Non-pigmented ciliary epithelial cell (primary cell): ENCODE measurements around the gene MPND.

Experiments
- DNase-seq: peaks from one replicate; pipeline ENCODE4 v3.0.0-alpha.2; 2010; ENCODE audit warnings: low read depth

MPND gene

GRCh38 chr19:4366666-4367335 lies 23.4 kb downstream of the MPND start:
- DNase-seq, result no peak

DNA sequence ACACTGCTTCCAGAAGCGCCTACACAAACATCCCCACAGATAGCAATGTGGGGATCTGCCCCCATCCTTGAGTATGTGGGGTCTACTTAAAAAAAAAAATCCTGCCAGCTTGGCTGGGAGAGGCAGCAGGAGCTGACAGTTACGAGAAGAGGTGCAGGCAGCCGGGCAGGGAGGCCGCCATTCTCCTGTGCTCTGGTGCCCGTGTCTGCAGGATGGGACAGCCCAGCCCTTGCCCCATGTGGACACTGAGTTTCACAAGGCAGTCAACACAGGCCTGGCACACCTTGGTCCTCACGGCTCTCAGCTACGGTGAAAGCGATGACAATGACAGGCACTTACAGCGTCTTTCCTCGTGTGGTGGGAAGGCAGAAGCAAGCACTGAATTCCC lies 24.0 kb downstream of the MPND start:
- DNase-seq, result no peak

GRCh38 chr19:4367781-4368127 lies 24.4 kb downstream of the MPND start:
- no peak for DNase-seq

DNA sequence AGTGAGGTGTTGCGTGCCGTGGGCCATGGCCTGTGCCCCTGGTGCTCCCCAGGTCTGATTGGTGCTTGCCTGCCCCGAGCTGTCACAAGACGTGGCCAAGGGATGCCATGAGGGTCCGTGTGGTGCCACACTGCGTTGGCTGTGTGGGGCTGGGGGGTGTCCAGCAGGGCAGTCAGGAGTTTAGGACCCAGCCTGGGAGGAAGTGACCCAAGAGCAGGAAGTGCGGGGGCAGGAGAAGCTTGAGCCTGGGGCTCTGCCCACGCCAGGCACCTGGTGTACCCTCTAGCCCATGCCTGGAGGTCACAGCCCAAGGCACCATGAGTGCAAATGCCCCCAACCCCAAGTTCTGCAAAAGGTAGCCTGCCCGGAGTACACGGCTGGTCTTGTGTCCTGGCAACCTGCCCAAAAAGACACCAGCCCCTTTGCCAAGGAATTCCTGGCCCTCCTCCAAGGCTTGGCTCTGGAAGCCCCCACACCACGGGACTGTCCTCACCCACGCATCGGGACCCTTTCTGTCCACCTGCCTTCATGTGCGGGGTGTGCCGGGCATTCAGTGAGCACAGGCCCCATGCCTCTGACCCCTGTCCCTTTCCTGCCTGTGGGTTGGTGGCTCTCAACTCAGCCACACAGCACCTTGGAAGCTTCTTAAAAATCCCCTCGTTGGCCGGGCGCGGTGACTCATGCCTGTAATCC lies 24.9 kb downstream of the MPND start:
- DNase-seq, result no peak

DNA sequence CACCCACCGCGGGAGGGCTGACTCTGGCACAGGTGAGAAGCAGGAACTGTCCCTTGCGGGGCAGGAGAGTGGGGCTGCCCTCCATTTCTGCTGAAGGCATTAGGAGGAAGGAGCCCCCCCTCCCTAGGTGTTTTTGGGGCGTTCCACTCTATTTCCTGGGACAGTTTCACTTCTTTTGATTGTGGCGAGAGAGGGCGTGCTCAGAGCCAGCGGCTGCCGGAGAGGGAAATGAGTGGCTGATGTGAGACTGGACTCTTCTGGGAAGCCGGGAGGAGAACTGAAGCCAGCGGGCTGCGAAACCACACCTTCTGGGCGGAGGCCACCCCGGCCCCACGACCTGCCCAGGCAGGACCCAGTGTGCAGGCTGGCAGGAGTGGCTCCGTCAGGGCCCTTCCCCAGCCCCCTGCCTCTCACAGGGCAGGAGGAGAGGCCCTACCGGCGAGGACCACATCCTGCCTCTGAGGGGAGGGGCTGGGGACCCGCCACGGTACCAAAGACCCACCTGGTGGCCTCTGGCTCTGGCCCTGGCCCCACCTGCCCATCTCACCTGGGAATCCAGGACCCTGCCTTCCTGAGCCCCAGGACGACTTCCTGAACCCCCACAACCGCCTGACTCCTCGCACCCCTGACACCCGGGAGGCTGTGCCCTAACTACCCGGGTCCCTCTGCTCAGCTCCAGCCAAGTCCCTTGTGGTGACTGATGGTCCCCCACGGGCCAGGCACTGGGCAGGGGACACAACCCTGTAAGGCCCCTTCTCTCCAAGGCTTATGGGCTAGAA lies 25.9 kb downstream of the MPND start:
- no peak for DNase-seq

DNA sequence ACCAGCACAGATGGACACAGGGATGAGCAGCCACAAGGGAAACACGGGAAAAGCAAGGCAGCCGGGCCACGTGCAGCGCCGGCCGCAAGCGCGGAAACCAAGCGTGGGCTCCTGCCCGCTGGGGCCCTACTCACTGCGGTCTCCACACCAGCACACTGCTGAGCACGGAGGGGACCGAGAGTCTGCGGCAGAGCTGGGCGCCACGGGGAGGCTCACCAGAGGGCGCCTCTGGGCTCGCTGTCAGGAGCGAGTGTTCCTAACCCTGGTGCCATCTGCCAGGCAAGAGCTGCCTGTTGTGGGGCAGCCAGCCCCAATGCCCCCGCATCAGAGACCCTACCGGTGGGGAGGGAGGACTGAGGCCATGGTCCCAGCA lies 26.5 kb downstream of the MPND start:
- no peak for DNase-seq

DNA sequence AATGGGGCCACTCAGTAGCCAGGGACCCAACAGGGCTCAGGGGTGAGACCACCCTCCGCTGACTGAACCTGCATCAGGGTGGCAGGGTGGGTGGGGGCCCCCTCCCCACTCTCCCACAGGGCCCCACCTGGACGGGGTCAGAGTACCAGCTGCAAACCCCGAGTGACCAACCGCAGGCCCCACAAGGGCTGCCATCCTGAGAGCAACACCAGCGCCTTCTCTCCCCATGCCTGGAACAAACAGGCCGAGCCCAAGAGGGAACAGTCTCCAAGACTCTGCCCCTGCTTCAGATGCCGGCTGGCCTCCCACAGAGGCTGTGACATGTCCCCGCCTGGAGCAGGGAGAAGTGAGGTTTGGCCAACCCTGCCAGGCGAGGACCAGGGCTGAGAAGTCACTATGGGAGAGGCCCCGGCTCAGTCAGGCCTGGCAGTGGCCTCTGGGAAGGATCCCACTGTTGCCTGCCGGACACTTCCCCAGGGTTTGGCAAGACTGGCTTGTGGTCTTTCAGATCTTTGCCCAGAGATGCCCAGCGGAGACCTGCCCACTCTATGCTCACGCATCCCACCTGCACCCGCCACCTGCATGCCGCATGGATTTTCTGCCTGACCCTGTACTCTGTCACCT lies 27.2 kb downstream of the MPND start:
- no peak for DNase-seq

- no peak for DNase-seq
Observed at GRCh38 chr19:4371247-4372164, 28.1 kb downstream of the MPND start.

DNA sequence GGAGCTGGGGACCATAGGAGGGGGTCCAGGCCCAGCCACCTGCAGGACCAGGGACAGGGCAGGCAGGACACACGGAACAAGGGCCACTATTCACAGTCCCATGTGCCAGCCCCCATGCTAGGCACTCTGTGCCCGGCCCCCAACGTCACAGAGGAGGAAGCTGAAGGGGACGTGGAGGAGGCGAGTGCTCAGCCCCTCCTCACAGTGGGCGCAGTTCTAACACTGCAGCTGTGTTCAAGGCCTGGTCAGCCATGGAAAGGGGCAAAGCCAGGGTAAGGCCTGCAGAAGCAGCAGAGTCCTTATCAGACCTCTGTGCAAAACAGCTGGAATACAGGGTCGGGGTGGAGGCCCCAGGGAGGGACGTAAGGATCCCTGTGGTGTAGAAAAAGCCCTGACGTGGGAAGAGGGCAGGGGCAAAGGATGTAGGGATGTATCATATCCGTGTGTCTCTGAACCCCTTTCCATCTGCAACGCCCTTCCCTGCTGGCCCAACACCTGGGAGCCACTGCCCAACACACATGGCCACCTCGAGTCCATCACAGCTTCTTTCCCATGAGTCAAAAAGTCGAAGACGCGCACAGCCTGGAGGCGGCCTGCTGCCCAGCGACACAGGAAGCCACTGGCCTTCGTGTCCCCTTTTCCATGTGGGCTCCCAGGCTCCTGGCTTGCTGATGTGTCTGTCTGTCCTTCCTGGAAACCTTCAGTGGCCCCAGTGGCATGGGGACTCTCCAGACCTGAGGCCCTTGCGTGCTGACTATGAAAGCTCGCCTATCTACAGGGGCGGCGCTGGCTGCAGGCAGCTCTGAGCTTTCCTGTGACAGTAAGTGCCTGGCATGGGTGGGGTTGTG lies 29.0 kb downstream of the MPND start:
- no peak for DNase-seq

DNA sequence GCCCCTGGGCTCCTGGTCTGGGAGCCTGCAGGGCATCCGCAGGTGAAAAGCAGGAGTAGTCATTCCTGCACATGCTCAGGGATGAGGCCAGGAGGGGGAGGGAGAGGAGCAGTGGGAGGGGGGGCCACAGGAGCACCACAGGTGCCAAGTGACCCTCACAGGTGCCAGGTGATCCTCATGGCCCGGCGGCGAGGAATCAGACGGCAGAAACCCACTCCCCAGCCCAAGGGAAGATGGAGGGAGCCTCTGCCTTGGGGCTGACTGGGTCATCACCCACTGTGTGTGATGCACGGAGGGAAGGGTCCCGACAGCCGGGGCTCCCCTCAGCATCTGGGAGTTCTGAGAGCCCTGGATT lies 29.6 kb downstream of the MPND start:
- DNase-seq, result no peak

DNA sequence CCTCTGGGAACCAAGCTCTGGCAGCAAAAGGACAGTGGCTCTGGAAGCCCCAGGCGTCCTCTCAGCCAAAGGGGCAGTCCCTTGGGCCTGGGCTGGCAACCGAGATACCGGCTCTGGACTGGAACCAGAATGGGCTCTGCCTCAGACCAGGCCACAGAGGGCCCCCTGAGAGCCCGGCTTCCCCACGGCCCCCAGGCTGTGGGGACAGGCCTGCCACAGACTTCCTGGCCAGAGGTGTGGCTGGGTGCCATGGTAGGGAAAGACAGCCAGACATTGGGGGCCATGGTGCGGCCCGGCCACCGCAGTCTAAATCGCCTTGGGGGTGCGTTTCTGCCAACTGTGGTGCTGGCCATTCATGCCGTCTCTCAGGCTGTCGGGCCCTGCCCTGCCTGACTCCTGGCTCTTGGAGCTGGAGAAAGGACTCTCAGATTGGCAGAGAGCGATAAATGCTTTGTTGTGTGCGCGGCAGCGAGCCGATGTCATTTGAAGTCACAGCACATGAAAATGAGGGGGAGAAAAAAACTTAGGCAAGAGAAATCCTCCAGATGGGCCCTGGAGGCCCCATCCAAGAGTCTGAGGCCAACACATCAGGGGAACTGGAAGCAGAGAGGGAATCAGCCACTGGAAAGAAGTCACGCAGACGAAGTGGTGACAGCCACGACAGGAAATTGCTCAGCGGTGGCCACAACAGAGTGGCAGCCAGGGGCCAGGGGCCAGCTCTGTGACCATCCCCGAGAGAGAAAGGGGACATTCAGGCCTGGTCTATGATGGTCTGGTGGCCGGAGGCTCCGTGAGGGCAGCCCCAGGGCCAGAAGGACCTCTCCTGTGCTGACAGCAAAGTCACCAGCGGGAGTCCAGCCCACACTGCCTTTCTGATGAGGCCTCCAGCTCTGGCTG lies 30.5 kb downstream of the MPND start:
- no peak for DNase-seq

GRCh38 chr19:4374498-4375163 lies 31.3 kb downstream of the MPND start:
- no peak for DNase-seq

- no peak for DNase-seq
Observed at GRCh38 chr19:4375164-4376027, 32.0 kb downstream of the MPND start.

DNA sequence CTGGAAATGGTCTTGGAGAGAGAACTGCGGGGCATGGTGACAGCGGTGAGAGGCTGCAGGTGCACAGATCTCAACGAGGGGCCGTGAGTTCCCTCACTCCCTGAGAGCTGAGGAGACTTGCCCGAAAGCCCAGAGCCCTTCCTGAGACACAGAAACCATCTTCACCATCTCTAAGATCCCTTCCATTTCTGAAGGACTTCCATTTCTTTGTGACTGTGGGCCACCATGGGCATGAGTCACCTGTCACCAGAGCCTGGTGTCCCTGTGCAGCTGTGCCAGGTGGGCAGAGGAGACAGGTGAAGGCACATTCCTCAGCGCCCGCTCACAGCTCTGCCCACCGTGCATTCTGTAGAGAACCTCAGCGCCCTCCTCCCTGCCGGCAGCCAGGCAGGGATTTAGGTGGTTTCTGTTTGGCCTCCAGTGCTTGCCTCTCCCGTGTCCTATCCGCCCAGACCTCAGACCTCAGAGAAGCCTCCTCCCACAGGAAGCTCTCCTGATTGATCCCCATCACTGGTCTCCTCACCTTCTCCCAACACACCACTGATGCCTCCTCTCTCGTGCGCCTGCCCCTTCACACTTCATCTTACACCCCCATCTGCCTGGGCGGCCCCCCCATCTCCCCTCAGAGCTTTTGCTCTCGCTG lies 32.8 kb downstream of the MPND start:
- DNase-seq, result no peak

DNA sequence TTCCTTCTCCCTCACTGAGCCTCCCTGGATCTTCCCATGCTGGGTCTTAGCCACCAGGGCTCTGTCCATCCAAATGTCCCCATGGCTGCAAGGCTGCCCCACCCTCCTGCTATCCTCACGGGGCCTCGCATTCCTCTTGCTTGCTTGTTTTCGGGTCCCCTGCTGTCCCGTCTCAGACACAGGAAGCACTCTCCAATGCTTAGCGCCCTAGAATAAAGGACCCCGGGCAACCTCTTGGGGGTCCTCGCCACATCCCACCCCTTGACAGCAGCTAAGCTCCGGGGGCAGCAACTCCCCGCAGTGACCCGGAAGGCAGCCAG lies 33.3 kb downstream of the MPND start:
- no peak for DNase-seq

DNA sequence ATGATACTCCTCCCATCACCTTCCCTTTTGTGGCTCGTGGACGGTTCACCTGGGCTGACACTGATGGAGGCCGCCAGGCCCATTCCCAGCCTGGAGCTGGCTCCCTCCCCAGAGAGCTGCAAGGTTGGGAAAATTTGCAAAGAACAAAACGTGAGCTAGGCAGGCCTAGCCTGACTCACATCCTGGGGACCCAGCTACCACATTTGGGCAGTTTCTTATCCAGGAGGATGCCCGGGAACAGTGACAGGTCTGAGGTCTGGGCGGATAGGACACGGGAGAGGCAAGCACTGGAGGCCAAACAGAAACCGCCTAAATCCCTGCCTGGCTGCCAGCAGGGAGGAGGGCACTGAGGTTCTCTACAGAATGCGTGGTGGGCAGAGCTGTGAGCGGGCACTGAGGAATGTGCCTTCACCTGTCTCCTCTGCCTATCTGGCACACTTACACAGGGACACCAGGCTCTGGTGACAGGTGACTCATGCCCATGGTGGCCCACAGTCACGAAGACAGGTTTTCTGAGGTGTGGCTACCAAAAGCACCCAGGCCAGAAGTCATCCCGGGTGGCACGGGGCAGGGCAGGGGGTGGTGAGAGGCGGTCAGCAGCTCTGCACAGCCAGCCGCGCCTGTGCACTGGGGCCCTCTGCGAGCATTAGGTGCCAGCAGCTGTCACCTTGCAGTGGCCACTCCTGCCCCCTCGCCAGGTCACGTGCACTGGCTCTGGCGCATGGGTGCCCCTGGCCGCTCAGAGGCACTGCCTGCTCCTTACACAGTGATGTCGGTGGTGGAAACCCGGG lies 33.8 kb downstream of the MPND start:
- no peak for DNase-seq

GRCh38 chr19:4378886-4379285 lies 35.5 kb downstream of the MPND start:
- DNase-seq, result no peak
